ENCODE results near the gene ZNF286A. TPM values are rescaled to one million over a fixed set of nuclear protein-coding genes. Genes with fewer than 3 reads are reported as not detected.

The ZNF286A gene
- total RNA-seq (2022; extraction: Qiagen RNA extraction), result 21.3 to 41.6 TPM (median 25.2 TPM) in 5 replicates

GRCh38 chr17:15699413-15699924 lies at the start of gene ZNF286A:
Gene ZNF286A (plus strand): TSS chr17:15699752. CDS start chr17:15700330, 578 bp downstream.

GRCh38 chr17:15683824-15684478 lies 15.6 kb upstream of the ZNF286A start, which contains the start of gene TRIM16:
Gene TRIM16 (minus strand): TSS chr17:15684311. CDS start chr17:15651609, 32,702 bp downstream.

GRCh38 chr17:15731900-15732299 lies 32.3 kb downstream of the ZNF286A start, which contains the start of gene TBC1D26:
Gene TBC1D26 (plus strand): TSS chr17:15732283. CDS start chr17:15735349, 3,066 bp downstream.

Other genes starting within 250 kb of the ZNF286A start
- 0.22 to 1.0 TPM (median 0.29 TPM) in 5 replicates for gene CDRT4, start 232.1 kb upstream of the ZNF286A start, total RNA-seq (2022; extraction: Qiagen RNA extraction)
- 6.9 to 9.5 TPM (median 8.3 TPM) in 5 replicates for gene TVP23C, start 136.3 kb upstream of the ZNF286A start, total RNA-seq (2022; extraction: Qiagen RNA extraction)
- 2.0 to 3.3 TPM (median 2.4 TPM) in 5 replicates for gene FBXW10B, start 80.0 kb upstream of the ZNF286A start, total RNA-seq (2022; extraction: Qiagen RNA extraction)
- gene TRIM16, start 15.4 kb upstream of the ZNF286A start, total RNA-seq (2022; extraction: Qiagen RNA extraction), result 170 to 226 TPM (median 192 TPM) in 5 replicates
- gene TBC1D26, start 32.5 kb downstream of the ZNF286A start, total RNA-seq (2022; extraction: Qiagen RNA extraction), result not detected in 5 replicates
- 10.7 to 16.4 TPM (median 15.5 TPM) in 5 replicates for gene ADORA2B, start 245.4 kb downstream of the ZNF286A start, total RNA-seq (2022; extraction: Qiagen RNA extraction)